T-helper 1 cell (primary cell): ENCODE results near the gene BIN1.

Experiments used
- DNase-seq, 5 donors: peaks; one replicate each; pipeline ENCODE4 v3.0.0-alpha.2; 2012 to 2020

Gene BIN1

GRCh38 chr2:127074936-127075335, 32.0 kb downstream of the BIN1 start:
- DNase-seq, result no peak

DNA sequence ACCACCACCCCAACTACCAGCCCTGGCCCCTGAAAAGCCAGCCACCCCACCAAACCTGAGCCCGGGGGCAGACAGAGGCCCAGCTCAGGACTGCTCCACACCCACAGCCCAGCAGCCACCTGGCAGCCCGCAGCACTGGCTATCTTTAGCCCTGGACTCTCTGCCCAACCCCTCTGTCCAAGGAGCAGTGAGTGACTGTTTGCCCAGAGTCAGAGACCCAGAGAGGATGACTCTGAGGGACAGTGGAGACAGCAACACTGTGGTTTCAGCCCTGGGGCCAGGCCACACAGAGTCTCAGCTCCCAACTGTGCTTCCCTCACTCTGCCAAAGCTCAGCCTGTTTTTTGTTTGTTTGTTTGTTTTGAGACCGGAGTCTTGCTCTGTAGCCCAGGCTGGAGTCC, 32.6 kb downstream of the BIN1 start:
- DNase-seq, result no peak

DNA sequence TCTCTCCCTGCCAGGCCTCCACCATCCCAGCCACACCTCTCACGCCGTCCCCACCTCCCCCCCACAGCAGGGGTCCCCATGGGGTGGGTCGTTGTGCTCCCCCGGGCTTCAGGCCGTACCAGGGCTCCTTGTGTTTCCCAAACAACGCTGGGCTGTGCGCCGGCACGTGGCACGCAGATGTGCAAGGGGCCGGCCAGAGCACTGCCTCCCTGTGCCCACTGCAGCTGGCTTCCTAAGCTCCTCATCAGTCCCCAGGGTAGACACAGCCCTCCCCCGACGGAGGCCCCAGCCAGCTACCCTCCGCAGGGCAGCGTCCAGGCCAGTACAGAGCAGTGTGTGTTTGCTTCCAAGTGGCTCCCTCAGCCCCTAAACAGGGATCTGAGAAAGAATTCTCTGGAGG, 34.0 kb downstream of the BIN1 start:
- DNase-seq, result no peak

DNA sequence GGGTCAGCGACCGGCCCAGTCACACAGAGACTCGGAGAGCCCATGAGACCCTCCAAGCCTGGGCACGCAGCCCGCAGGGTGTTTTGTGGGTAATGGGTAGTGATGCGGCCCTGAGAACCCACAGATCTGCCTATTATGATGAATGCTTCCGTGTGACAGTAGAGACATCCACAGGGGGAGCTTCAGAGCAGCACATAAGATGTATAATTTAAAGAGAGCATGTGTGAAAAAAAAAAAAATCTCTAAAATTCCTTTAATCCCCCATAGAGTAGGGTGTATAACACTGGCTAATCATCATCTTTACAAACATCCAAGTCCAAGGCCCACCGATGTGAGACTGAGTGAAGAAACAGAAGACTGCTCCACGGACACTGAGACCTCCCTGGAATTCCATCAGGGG, 34.6 kb downstream of the BIN1 start:
- no peak for DNase-seq

DNA sequence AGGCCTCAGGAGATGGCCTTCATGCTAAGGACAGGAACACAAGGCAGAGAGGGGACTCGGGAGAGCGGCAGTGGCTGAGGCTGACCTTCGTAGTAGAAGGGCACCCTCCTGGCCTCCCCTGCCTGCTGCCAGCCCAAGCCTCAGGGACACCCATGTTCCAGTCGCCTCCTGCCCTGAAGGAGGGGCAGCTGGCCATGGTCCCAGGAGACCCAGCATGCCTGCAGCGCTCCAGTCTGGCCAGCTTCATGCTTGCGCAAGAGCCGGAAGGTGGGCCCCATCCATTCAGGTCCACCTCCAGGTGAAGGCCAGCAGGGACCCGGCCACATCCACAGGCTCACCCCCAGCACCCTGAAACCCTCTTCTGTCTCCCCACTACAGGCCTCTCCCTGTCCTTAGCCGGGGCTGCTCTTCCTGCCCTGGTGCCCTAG, 35.0 kb downstream of the BIN1 start:
- no peak for DNase-seq

GRCh38 chr2:127070221-127070620, 36.7 kb downstream of the BIN1 start:
- DNase-seq, result no peak

GRCh38 chr2:127069536-127069935, 37.4 kb downstream of the BIN1 start:
- DNase-seq, result no peak

DNA sequence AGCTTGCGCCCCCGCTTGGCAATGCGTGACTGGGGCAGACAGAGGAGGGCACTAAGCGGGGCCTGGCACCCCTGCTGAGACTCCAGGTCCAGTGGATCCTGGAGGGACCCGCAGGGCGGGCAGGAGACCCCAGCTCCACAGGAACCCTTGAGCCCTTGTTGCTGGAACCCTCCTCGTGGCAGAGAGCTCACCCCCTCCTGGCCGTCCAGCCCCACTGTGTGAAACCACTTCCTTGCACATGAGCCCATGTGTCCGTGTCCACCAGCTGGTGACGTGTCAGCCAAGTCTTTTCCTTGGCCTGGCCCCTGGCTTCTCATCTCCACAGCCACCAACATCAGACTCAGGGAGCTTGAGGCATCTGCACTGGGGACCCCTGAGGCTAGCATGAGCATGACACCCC, 38.0 kb downstream of the BIN1 start:
- DNase-seq, result no peak

GRCh38 chr2:127068351-127068741, 38.6 kb downstream of the BIN1 start:
- no peak for DNase-seq

DNA sequence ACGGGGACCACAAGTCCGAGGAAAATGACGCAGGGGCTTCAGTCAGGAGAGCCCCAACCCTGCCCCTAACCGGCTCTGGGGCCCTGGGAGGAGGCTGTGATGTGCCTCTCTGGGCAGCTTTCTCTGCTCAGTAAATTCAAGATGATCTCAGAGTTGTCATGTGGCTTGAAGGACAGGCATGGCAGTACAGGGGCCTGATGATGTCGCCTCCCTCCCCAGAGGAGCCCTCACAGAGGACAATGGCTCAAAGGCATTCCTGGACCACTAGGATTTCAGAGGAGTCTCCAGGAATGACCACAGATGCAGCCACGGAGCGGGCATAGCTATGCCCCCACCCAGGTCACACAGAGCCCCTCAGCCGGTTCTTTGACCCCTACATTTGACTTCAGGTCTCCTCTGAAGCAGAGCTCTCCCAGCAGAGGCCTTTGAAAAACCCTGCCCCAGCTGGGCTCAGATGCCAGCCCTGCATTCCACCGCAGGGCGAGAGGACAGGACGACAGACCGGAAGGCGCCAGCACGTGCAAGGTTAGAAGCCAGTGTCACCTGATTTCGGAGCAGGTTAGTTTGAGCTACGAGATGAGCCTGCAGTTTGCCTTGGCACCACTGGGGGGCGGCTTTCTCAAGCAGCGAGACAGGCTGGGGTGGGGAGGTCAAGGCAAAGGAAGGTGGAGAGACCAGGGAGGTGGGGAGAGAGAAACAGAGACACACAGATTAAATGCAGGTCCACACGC, 39.2 kb downstream of the BIN1 start:
- DNase-seq, result peak; percentile 32 to 65 (median 53)

GRCh38 chr2:127066942-127067341, 40.0 kb downstream of the BIN1 start:
- no peak for DNase-seq

- no peak for DNase-seq
These were observed 41.0 kb downstream of the BIN1 start for GRCh38 chr2:127065940-127066318.

GRCh38 chr2:127065299-127065939, 41.5 kb downstream of the BIN1 start:
- DNase-seq, result no peak

DNA sequence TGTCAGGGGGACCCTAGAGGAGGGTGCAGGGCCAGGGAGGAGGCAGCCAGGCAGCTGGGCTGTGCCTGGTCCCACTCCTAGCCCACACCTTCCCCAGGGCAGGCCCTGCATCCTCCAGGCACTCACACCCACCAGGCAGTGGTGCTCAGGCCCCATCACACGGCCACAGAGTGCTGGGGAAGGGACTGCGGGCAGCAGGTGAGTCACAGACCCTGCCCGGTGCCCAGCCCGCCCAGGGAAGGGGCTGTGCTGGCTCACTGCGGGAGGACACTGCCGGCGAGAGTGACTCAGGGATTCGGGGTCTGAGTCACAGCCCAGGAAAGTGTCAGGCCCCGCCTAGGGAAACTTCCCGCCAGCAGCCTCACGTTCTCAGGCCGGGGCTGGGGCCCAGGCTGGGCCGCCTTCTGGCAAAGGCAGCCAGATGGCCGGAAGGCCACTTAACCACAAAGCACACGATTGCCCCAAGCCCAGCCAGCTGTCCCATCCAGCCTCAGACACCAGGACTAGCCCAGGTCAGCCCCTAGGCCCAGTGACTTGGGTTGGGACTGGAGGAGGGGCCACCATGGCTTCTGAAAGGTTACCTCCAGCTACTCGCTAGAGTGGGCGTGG, 42.2 kb downstream of the BIN1 start:
- peak in 2 of 5 donors; percentile 20 to 87 for DNase-seq

- no peak for DNase-seq
These were observed 43.0 kb downstream of the BIN1 start for GRCh38 chr2:127063701-127064590.

- DNase-seq, result no peak
These were observed 45.3 kb downstream of the BIN1 start for GRCh38 chr2:127061375-127062273.

DNA sequence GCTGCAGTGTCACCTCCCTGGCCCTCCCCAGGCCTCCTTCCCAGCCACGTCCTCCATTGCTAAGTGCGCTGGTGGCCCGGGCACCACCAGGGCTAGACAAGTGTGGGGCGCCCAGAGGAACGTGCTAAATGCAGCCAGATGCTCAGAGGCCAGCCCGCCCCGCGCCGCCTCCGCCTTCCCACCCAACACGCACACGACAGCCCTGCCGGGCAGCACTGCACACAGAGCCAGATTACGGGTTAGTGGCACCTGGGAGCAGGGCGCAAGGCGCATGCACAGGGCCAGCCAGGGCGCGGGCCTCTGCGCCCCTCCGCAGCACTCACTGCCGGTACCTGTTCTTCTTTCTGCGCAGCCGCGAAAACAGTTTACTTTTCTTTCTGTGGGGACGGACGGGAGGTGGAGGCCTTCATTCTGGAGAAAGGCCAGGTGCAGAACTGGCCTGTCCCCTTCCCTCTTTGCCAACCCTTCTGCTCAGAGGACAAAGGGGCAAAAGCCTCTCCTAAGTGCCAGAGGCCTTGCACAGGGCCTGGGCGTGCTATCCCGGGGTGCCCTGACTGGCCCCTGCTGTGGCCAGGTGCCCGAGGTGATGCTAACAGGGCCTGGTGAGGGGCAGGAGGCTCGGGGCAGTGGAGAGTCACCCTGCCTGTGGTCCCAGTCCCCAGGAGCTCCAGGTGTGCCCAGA, 46.5 kb downstream of the BIN1 start:
- DNase-seq, result no peak

DNA sequence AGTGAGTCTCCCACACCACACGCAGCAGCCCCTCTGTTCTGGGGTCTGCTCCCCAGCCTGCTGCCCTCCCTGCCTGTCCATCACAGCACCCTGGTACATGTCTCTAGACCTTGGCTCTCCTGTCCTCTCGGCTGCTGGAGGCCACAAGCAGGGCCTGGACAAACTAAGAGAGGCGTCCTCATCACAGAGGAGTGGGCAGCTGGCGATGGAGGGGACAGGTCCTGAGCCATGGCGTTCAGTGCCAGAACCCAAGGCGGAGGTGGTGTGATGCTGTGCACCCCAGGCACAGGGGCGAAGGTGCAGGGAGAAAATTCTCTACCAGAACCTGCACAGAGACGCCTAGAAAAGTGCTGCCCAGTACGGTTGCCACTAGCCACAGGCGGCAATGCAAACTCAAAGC, 47.4 kb downstream of the BIN1 start:
- DNase-seq, result no peak

DNA sequence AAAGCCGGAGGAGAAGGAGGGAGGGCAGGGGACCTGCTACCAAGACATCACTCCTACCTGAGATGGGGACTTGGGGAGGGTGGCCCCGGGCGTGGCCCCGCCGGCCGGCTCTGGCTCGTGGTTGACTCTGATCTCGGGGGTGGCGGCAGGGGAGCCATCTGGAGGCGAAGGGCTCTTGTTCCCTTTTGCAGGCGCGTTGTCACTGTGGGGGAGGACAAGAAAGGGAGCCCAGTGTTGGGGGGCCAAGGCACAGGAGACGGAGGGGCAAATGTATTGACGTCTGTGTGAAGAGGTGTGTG, 48.1 kb downstream of the BIN1 start:
- DNase-seq, result no peak

DNA sequence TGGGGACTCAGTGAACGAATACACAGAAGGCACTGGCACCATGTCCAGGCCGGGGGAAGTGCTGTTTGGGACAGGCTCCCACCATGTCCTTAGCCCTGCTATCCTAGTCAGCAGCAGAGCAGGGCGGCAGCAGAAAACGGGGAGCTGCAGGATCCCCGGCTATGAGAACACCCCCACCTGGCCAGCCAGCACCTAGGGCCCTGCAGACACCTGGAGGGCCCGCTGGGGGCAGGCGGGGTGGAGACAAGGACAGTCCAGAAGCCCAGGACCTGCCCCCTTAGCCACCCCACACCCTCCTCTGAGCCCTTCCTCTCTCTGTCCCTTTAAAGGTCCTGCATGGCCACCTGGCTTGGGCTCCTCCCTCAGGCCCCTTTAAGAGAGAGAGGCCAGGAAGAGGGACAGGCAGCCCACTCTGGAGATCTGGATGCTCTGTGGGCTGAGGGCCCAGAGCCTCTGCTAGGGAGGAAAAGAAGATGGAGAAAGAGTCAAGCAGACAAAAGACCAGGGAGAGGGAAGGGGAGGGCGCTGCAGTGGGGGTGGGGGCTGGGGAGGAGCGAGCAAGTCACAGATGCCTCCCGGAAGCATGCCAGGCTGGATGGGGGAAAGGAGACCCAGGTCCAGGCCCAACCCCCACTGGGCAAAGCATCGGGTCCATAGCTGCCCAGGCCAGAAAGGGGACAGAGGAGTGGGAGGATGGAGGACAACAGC, 48.6 kb downstream of the BIN1 start:
- DNase-seq, result no peak
